Lung microvascular endothelial cell (primary cell): ENCODE measurements around the gene MAN2A2. TPM values are rescaled to one million over a fixed set of nuclear protein-coding genes. Genes with fewer than 3 reads are reported as not detected.
"Not testable (repeated sequence)": the region's sequence is repeated elsewhere in the genome, so short reads cannot be mapped to it uniquely, and the experiment has no call there.

Experiments used
- DNase-seq, 2 donors: peaks; one replicate each; pipeline versions ENCODE4 v3.0.0 to v3.0.0-alpha.2; 2010; ENCODE audit warnings: low read depth in 2 of 2
- total RNA-seq: library from RNA; depleted of rRNA; stranded (reverse); fragments of >200 nt; gene quantifications from 2 replicates; pipeline ENCODE4 v1.2.1, GENCODE V29; 2014

Gene MAN2A2
- total RNA-seq, 1 donor from 2014 or later: 28.8 TPM

GRCh38 chr15:90871139-90871715 is 31.9 kb upstream of the MAN2A2 start:
- DNase-seq: peak; percentile 43 to 51

- DNase-seq: peak; percentile 22 to 33
Observed at GRCh38 chr15:90871716-90872485, 31.2 kb upstream of the MAN2A2 start.

- DNase-seq: peak; percentile 36 to 83
Observed at GRCh38 chr15:90872486-90873184, 30.5 kb upstream of the MAN2A2 start.

GRCh38 chr15:90873488-90873997 is 29.6 kb upstream of the MAN2A2 start:
- no peak for DNase-seq

GRCh38 chr15:90873998-90874605 is 29.0 kb upstream of the MAN2A2 start:
- DNase-seq: peak in 1 of 2 donors; percentile 50

GRCh38 chr15:90874986-90875385 is 28.1 kb upstream of the MAN2A2 start:
- not testable (repeated sequence) for DNase-seq

GRCh38 chr15:90875549-90875981 is 27.5 kb upstream of the MAN2A2 start:
- DNase-seq: no peak

GRCh38 chr15:90876046-90876445 is 27.1 kb upstream of the MAN2A2 start:
- no peak for DNase-seq

GRCh38 chr15:90876512-90877170 is 26.5 kb upstream of the MAN2A2 start:
- no peak for DNase-seq

GRCh38 chr15:90877315-90877714 is 25.8 kb upstream of the MAN2A2 start:
- no peak for DNase-seq

GRCh38 chr15:90877996-90878395 is 25.1 kb upstream of the MAN2A2 start:
- DNase-seq: no peak

GRCh38 chr15:90878660-90879059 is 24.4 kb upstream of the MAN2A2 start:
- DNase-seq: no peak

- no peak for DNase-seq
Observed at GRCh38 chr15:90879730-90880366, 23.3 kb upstream of the MAN2A2 start.

- no peak for DNase-seq
Observed at GRCh38 chr15:90880381-90881145, 22.5 kb upstream of the MAN2A2 start.

GRCh38 chr15:90881181-90881977 is 21.7 kb upstream of the MAN2A2 start:
- DNase-seq: no peak

- no peak for DNase-seq
Observed at GRCh38 chr15:90881978-90882721, 21.0 kb upstream of the MAN2A2 start.

- DNase-seq: no peak
Observed at GRCh38 chr15:90882781-90883525, 20.1 kb upstream of the MAN2A2 start.

GRCh38 chr15:90883526-90883975 is 19.6 kb upstream of the MAN2A2 start:
- peak; percentile 21 to 31 for DNase-seq
